Eye (tissue), 1 donor: Measurements from ENCODE around the gene PCED1B.
"Not testable (repeated sequence)": the region's sequence is repeated elsewhere in the genome, so short reads cannot be mapped to it uniquely, and the experiment has no call there.

ENCODE experiments used
- DNase-seq: peaks from one replicate; pipeline ENCODE4 v3.0.0-alpha.2; 2015

PCED1B gene

DNA sequence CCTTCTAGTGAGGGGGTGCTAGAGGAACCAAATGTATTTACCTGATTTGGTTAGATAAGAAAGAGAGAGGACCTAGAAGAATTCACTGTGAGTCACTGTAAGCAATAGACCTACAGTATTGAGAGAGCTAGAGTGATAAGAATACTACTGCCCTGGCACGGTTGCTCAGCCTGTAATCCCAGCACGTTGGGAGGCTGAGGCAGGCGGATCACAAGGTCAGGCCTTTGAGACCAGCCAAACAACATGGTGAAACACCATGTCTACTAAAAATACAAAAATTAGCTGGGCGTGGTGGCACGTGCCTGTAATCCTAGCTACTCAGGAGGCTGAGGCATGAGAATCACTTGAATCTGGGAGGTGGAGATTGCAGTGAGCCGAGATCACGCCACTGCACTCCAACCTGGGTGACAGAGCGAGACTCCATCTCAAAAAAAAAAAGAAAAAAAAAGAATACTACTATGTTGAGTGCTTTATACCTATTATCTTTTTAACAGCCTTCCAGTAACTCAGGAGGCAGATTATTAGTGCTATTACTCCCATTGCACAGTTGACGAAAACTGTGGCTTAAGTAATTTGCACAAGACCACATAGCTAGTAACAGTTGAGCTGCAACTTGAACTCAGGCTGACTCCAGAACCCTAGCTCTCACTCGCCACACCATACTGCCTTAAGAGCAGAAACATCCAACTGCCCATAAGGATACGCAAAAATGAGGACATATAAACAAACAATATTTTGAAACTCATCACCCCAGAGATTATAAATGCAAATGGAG is 102.9 kb downstream of the PCED1B start:
- DNase-seq, result not testable (repeated sequence)

DNA sequence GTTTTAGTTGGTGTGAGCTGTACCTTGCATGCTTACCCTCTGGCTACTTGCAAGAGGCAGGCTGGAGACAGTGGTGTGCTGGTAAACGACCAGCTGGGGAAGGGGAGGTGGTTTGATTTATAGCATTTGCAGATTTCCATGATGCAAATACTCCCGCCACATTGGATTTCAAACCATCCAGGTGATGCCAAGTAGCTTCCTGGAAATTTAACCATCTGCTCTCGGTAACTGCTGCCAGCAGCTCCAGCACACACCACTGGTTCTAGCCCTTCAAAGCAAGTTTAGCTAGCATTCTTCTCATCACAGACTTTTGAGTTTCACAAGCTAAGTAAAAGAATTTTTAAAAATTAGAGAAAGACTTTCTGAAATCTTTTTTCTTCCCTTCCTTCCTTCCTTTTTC is 104.8 kb downstream of the PCED1B start:
- DNase-seq, result no peak

DNA sequence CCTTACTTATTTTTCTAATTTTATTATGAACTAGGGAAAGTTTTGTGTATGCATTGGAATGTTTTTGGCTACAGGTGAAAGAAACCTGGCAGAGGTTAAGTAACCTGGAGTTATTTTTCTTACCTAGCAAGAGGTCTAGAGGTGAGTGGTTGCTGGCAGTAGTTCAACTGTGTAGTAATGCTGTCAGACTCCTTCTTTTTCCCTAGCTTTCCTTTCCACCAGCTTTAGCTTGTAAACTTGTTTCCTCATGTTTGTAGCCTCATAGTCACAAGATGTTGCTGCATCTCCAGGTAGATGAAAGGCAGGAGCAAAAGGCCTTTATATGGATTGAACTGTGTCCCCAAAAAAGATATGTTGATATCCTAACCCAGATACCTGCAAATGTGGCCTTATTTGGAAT is 105.4 kb downstream of the PCED1B start:
- no peak for DNase-seq

DNA sequence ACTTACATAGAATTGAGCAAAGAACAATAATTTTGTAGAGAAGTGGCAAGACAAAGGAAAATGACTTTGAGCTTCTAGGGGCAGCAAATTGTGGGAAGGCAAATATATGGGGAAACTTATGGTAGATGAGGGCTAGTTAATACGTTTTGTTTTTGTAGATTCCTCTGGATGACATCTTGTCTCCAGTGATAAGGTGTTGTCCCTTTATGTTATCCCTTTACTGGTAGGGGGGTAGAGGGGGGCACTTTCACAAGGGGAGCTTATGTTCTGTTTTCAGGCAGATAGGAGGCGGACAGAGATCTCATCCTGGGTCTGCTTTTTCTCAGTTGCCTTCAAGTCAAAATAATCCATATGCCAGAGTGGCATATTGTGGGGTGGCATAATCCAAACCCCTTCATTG is 106.8 kb downstream of the PCED1B start:
- DNase-seq, result no peak

DNA sequence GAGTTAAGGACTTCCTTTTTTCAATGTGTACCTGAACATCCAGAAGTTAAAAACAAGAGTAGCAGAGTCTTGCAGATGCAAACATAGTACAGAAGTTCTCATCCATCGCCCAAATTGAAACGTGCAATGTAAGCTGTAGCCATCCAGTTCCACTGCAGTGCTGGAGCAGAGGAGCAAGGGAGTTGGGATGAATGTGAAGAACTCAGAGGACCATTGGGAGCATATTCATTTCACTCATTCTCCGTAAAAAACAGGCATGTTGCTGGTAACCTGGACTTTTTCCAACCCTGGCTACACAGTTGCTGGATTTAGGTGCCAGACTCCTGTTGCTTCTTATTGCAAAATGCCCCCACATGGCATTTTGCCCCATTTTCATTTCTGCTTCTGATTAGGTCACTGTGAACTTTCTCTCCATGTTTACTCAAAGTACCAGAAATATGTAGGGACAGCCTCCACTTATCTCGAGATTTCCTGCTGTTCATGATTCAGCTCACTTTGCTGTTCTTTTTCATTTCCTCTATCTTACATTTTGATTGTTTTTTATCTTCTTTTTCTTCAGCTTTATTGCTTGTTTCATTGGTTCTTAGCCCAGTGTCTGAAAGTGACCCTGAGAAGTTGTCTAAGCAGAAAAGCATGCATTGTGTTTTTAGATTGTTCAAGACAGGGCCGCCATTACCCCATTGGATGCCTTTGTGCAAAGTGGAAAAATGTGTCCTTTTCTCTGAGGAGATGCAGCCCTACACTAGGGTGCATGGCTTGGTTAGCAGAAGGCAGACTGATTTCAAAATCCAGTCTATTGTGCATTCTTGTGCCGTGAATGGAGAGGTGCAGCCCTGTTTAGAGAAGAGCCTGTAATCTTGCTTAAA is 109.4 kb downstream of the PCED1B start:
- DNase-seq, result no peak

DNA sequence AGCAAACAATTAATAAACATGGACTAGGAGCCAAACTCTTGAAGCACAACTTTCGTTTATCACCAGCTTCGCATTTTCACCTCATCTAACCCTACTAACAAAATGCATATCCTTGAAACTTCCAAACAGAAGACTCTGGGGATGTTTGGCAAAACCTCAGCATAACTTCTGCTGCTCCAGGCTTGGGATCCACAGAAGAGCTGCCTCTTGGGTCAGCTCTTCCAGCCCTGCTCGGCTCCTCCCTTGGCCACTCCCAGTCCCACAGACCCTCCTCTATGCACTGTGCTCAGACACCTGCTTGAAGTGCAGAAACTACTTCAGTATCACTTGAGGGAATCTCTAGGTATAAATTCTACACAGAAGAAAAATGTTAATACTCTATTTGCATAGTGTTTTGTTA is 110.3 kb downstream of the PCED1B start:
- no peak for DNase-seq

DNA sequence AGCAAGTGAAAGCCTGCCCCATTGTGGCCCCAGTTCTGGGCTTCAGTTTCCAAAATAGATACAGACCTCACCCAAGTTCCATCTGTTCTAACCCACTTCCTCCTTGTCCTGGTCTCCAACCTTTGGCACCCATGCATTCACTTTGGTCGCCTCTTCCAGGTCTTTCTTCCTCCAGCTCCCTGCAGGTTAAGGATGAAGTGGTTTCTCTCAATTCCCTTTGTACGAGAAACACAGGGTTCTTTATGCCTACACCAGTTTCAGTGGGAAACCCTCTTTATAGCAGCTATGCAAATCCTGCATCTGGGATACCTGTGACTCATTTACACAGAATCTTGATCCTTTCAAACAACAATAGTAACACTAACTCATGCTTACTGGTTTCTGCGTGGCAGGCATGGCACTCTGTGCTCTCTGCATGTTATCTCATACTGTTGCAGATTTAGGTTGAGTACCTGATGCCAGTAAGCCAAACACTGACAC is 110.9 kb downstream of the PCED1B start:
- DNase-seq, result no peak

DNA sequence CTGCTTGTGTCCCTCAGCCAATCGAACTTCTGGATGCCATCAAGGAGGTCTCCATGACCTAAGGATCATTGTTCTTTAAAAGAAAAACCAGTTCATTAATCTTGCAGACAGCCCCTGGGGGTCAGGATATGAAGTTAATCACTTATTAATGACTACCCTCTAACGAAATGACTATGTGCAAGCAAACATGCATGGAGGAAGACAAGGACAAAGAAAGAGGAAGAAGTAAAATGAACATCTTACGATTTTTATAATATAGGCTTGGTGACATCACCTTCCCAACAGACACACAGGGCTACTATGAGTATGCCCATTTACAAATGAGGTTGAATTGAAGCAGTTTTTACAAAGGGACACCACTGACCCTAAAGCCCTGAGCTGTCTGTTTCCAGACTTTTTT is 111.5 kb downstream of the PCED1B start:
- DNase-seq, result no peak

DNA sequence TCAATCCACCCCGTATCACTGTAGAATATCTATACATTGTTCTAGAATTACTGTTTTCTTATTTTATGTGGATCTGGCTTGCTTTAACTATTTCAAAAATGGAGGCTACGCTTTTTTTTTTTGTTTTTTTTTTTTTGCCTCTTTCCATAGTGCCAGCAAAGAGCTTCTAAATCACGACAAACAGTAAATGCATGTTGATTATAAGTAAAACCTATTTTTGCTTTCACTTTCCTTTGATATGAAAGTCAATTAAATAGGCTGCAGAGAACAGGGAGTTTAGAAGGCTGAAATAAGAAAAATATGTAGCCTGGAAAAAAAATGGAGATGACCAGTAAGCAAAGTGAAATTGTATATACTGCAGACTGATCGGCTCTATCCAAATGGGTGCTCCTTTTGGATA is 112.6 kb downstream of the PCED1B start:
- no peak for DNase-seq

DNA sequence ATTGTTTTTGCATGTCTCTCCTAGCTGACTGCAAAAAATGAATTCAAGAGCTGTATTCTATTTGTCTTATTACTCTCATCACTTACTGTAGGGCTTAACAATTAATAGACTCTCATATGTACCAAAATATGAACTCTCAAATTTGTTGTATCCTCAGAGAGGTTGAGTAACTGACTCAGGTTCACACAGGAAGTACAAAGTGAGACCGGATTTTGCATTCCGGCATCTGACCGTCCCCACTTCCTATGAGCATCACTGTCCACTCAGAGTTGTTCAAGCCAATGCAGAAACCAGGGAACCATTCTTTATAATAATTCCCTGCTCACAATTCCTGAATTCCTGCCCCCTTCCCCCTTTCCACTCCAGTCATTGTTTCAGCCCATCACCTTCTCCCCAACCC is 113.6 kb downstream of the PCED1B start:
- DNase-seq, result no peak

DNA sequence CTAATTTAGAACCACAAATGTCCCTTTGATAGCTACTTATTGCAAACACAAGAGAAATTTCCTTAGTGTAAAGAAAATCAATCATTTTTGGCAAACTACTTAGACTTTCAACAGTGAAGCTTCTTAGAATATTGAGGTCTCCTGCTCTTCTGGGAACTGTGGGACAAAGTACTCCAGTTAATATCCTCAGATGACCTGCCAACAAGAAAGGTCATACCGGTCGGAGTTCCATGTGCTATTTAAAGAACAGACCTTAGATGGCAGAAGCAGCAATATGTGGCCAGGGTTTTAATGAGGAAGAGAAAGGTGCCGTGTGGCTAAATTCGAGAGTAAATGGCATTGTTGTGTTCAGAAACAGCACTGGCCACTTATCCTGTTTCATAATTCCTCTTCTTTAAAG is 115.1 kb downstream of the PCED1B start:
- DNase-seq, result no peak

DNA sequence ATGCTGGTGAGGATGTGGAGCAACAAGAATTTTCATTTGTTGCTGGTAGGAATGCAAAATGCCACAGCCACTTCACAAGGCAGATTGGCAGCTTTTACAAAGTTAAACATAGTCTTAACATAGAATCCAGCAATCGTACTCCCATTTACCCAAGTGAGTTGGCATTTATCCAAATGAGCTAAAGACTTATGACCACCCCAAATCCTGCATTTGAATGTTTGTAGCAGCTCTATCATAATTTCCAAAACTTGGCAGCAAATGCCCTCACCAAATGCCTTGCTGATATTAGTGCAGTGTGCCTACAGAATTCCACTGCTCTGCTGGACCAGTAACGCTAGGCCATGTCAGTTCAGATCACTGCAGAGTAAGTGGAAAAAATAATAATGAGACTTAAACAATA is 121.0 kb downstream of the PCED1B start:
- DNase-seq, result peak; percentile 21

DNA sequence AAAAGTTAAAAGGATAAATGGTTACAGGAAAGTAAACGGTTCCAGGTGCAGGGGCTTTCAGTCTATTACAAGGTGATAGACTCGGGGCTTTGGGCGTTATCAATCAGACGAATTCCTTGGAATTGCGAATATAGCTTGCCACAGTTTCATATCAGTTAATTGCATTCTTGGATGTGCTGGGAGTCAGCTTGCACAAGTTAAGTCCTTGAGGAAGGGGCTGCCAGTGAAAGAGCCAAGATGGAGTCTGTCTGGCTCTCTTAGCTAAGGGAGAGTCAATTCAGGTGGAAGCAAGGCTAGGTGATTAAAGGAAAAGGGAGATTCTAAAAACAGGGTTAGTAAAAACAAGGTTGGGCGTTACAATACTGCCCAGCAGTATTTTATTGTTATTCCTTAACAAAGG is 121.8 kb downstream of the PCED1B start:
- not testable (repeated sequence) for DNase-seq

DNA sequence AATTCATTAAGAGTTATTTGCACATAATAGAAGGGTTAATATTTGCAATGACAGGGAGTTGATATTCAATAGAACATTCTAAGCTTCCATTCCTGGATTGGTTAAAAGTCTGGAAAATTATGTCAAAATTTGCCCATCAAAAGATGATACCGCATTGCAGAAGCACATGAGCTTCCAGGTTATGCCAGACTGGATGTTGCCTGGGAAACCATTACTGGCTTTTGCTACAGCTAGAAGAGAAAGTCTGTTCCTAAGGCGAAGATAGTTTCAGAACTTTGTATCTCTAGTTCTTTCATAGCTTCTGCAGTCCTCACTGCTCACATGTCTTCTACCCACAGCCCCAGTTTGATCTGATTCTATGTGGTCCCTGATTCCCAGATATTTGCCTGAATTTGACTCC is 122.8 kb downstream of the PCED1B start:
- no peak for DNase-seq

DNA sequence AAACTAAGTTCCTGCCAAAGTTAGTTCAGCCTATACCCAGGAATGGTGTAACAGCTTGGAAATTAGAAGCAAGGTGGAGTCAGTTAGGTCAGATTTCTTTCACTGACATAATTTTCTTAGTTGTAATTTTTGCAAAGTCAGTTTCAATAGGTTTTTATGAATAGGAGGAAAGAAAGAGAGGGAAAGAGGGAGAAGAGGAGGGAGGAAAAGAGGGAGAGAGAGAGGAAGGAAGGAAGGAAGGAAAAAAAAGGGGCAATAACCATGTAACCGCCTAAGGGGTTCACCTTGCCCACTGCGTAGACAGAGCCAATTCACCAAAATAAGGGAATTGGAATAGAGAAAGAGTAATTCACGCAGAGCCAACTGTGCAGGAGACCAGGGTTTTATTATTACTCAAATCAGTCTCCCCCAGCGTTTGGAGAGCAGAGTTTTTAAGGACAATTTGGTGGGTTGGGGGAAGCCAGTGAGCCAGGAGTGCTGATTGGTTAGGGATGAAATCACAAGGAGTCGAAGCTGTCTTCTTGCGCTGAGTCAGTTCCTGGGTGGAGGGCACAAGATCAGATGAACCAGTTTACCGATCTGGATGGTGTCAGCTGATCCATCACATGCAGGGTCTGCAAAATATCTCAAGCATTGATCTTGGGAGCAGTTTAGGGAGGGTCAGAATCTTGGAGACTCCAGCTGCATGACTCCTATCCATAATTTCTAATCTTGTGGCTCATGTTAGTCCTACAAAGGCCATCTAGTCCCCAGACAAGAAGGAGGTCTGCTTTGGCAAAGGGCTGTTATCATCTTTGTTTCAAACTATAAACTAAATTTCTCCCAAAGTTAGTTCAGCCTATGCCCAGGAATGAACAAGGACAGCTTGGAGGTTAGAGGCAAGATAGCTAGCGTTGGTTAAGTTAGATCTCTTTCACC is 126.4 kb downstream of the PCED1B start:
- no peak for DNase-seq

DNA sequence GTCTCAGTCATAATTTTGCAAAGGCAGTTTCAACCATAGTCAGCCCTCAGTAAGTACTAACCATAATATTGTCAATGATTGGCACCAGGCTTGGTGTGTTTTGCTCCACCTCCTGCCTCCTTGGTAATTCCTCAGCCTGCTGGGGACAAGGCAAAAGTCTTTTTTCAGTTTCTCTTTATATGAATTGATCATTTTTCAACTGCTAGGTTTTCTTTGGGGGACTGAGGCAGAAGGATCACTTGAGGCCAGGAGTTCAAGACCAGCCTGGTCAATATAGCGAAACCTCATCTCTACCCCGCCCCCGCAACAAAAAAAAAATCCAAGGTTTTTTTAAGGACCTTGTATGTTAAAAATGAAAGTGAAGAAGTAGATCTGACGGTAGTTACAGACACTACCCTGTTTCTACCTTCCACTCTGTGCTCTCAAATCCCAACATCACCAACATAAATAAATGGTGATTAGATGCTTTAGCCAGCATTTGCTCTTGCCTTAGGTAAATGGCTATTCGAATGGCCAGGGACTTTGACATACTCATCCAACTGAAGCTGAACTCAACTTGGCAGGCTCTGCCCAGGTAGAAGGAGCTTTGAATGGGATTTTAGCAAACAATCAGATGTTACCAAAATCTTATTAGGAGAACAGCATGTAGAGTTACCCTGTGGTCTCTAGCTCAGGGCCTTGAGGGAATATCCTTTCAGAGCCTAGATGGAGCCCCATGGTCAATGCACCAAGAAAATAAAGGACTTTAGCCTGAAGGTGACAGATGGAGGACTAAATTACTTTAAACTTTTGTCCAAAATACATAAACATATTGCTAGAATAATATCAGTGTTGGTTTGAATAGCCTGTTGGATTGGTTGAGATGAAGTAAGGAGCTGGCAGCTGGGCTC is 127.3 kb downstream of the PCED1B start:
- DNase-seq, result no peak

DNA sequence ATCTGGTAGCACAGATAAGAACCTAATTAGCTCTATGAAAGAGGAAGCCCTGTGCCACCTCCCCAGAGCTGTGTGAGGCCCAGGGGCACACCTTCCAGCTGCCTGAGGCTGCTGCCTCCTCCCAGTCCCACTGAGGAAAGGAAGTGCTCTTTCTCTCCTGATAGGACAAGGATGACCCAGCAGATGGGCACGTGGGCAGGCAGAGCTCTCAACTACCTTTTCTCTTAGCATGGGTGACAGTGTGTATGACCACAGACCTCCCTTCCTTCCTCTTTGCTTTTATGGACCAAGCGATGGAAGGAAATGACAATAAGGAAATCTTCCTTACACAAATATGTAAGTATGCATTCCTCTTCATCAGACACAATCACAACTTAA is 127.9 kb downstream of the PCED1B start:
- DNase-seq, result no peak

DNA sequence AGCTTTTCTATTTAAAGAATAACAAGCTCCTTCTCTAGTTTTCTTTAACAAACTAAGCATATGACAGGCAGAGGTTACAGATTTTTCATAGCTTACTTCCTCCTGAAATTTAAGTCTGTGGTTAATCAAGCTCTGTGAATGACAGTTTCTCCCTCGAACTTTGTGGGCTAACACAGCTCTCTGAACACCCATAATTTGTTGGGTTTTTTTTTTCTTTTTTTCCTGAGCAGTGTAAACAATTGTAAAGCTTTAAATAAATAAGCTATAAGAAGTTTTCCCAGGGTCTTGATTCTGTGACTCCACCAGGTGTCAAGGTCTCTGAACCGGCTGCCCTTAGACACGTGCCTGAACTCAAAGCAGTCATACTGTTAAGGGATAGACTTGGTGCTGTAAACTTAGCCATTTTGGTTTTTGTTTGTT is 128.4 kb downstream of the PCED1B start:
- DNase-seq, result no peak

DNA sequence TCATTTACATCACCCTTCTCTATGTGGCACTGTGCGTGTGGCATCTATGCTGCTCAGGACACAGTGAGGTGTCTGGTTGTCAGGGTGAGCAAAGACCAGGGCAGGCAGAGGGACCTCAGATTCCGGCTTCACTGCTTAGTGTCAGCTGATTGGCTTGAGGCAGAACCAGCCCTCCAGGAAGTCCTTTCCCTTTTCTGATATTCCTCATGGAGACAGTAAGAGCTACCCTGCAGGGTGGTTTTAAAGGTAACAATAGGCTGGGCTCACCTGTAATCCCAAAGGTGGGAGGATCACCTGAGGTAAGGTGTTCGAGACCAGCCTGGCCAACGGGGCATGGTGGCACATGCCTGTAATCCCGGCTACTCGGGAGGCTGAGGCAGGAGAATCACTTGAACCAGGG is 129.6 kb downstream of the PCED1B start:
- DNase-seq, result no peak

DNA sequence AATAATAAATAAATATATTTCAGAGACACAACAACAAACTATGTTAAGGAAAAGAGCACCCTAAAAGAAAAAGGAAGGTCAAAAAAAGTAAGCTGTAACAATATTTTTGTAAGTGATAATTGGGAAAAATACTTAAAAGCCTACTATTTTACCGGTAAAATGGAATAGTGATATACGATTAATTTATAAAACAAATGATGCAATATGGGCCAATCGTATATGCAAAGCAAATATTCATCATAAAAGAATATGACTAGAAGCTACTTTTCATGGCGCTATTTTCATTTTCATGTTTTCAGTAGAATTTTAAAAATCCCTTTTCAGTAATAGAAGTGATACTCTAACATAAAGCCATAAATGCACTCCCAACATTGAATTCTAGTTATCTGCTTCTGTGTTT is 131.4 kb downstream of the PCED1B start:
- no peak for DNase-seq

DNA sequence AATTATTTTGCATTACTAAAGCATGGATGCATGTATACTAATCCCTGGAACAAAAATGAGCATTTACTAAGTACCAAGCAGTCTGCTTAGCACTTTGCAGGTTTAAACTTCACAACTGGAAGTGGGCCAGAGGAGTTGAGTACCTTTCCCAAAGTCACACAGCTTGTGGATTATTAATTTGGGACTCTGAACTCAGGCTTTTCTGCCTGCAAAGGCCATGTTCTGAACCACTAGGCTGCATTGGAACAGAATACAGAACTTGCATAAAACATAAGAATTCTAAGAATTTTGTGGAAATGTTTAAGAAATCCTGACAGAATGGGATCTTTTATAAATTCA is 133.2 kb downstream of the PCED1B start:
- DNase-seq, result no peak

DNA sequence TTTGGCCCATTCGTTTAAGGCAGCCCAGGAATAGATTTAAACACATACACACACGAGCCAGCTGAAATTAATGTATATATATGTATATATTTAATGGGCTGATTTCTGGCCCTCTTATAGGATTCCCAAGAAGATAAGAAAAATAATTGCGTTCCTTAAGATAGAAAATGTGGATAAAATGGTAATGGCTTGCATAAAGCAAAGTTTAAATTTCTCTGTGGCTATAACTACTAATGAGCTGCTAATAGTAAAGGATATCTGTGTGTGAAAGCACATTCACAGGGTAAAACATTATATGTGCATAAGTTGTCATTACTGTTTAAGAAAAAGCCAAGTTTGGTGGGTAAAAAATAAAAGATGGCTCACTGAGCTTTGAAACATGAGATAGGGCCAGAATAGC is 134.0 kb downstream of the PCED1B start:
- DNase-seq, result no peak
